GM06990 (cell line): ENCODE measurements around the gene PCSK1N.

Experiments
- DNase-seq: peaks from one replicate; pipeline ENCODE4 v3.0.0-alpha.2; 2011; ENCODE audit not compliant: insufficient read length; ENCODE audit errors: extremely low read depth
- H3K27me3 ChIP-seq: replicated peaks from 2 replicates; pipeline ENCODE4 v1.6.0; 2011; ENCODE audit warnings: low read length; ENCODE audit not compliant: control insufficient read depth, insufficient read depth
- H3K36me3 ChIP-seq: 2 replicates; pipeline ENCODE4 v1.5.1; 2011; ENCODE audit warnings: low read length; ENCODE audit not compliant: control insufficient read depth, insufficient read depth
- H3K4me3 ChIP-seq: replicated peaks from 2 replicates; pipeline ENCODE4 v1.5.1; 2011; ENCODE audit warnings: low read depth, mild to moderate bottlenecking, control low read depth, low read length
- TF ChIP-seq, protein P1 (sequence below): IDR thresholded peaks from 2 replicates; pipeline ENCODE4 v1.5.1; 2011; ENCODE audit warnings: low read length, control low read depth, mild to moderate bottlenecking, inconsistent platforms; ENCODE audit not compliant: insufficient read depth, poor library complexity, severe bottlenecking

The PCSK1N gene

DNA sequence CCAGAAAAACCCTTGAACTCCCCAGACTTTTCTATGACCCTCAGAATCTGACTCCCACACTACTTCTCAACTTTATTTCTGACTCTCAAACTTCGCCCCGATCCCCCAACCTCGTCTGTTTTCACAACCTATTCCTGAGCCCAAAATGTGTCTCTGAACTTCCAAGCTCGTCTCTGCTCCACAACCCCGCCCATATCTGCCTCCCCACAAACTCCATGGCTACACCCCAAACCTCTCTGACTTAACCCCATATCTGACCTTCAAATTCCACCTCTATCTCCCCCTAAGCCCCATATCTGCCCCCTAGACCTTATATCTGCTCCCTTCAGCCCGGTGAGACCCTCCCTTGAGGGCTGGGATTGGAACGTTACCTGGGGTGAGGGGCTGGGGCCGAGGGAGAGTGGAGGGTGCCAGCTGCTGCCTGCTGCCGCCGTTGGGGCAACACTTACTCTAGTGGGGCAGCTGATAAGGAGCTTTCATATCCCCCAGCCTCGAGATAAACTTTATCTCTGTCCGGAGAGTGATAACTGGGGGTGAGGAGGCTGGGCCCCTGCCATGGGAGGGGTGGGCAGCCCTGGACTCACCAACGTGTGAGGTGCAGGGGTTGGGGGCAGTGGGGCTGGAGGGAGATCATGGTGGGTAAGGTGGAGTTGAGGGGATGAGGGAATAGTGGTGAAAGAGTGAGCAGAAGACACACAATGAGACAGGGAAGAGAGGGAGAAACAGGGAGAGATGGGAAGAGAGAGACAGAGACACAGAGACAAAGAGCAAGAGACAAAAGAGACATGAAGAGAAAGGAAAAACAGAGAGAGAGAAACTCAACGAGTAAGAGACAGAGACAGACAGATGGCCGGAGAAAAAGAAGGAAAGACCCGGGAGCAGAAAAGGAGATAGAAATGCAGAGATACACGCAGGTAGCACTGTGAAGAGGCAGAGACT, 47.6 kb downstream of the PCSK1N start:
- Histone ChIP-seq H3K27me3 (no peaks in the 10 kb centered on the region), H3K36me3 (no peaks in the 10 kb centered on the region), H3K4me3 (no peak overlapping the region)
- TF ChIP-seq, protein P1, sequence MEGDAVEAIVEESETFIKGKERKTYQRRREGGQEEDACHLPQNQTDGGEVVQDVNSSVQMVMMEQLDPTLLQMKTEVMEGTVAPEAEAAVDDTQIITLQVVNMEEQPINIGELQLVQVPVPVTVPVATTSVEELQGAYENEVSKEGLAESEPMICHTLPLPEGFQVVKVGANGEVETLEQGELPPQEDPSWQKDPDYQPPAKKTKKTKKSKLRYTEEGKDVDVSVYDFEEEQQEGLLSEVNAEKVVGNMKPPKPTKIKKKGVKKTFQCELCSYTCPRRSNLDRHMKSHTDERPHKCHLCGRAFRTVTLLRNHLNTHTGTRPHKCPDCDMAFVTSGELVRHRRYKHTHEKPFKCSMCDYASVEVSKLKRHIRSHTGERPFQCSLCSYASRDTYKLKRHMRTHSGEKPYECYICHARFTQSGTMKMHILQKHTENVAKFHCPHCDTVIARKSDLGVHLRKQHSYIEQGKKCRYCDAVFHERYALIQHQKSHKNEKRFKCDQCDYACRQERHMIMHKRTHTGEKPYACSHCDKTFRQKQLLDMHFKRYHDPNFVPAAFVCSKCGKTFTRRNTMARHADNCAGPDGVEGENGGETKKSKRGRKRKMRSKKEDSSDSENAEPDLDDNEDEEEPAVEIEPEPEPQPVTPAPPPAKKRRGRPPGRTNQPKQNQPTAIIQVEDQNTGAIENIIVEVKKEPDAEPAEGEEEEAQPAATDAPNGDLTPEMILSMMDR = no peak
- no peak for DNase-seq

GRCh38 chrX:48786825-48787504, 48.4 kb downstream of the PCSK1N start:
- TF ChIP-seq, protein P1 = no peak
- no peak overlapping the region for H3K4me3 ChIP-seq
- DNase-seq = no peak
- H3K27me3 ChIP-seq = no peaks in the 10 kb centered on the region
- H3K36me3 ChIP-seq = no peaks in the 10 kb centered on the region

- no peak for DNase-seq
- H3K36me3 ChIP-seq = no peaks in the 10 kb centered on the region
- no peaks in the 10 kb centered on the region for H3K27me3 ChIP-seq
- H3K4me3 ChIP-seq = no peak within 1 kb of the TSS
- TF ChIP-seq, protein P1 = no peak
Measured at GRCh38 chrX:48786341-48786800, 49.0 kb downstream of the PCSK1N start, which contains the start of gene GATA1. Gene GATA1, plus strand, starts transcription at chrX:48786590. Its CDS starts 4,520 bp downstream, at chrX:48791110.

- Histone ChIP-seq H3K4me3 (no peak overlapping the region), H3K36me3 (no peaks in the 10 kb centered on the region), H3K27me3 (no peaks in the 10 kb centered on the region)
- no peak for DNase-seq
- TF ChIP-seq, protein P1 = no peak
Measured at GRCh38 chrX:48785540-48786214, 49.7 kb downstream of the PCSK1N start.

GRCh38 chrX:48785186-48785539, 50.2 kb downstream of the PCSK1N start:
- H3K36me3 ChIP-seq = no peaks in the 10 kb centered on the region
- H3K27me3 ChIP-seq = no peaks in the 10 kb centered on the region
- H3K4me3 ChIP-seq = no peak overlapping the region
- TF ChIP-seq, protein P1 = no peak
- no peak for DNase-seq
